ENCODE results near the gene NRCAM. TPM values are rescaled to one million over a fixed set of nuclear protein-coding genes. Genes with fewer than 3 reads are reported as not detected.

Gene NRCAM
- total RNA-seq, 1 donor from 2014 or later, result 33.2 TPM

GRCh38 chr7:108112683-108113082 lies 343.6 kb downstream of the NRCAM start:
- no peak overlapping the region for H3K27ac Mint-ChIP-seq (ENCODE audit: unreplicated experiment)
- no peaks in the 10 kb centered on the region for H3K4me1 Mint-ChIP-seq
- no peaks in the 10 kb centered on the region for H3K27me3 Mint-ChIP-seq (ENCODE audit: low read depth)
- no peaks in the 10 kb centered on the region for H3K36me3 Mint-ChIP-seq (ENCODE audit: low read depth)
- no peak overlapping the region for H3K4me3 Mint-ChIP-seq
- TF ChIP-seq CTCF (conservative IDR thresholded peaks at IDR 0.05), result no peak
- H3K9me3 Mint-ChIP-seq, result peaks cover 2% of the 10 kb centered on the region
- DNase-seq (ENCODE audit: low read depth, low spot score), result no peak

GRCh38 chr7:108109221-108109908 lies 346.9 kb downstream of the NRCAM start:
- TF ChIP-seq CTCF (conservative IDR thresholded peaks at IDR 0.05), result peak; percentile 50

GRCh38 chr7:108108131-108108530 lies 348.1 kb downstream of the NRCAM start:
- H3K27ac Mint-ChIP-seq (ENCODE audit: unreplicated experiment), result peak overlapping the region; percentile 50
- H3K27me3 Mint-ChIP-seq (ENCODE audit: low read depth), result no peaks in the 10 kb centered on the region
- H3K36me3 Mint-ChIP-seq (ENCODE audit: low read depth), result no peaks in the 10 kb centered on the region
- peaks cover 2% of the 10 kb centered on the region for H3K9me3 Mint-ChIP-seq
- no peak overlapping the region for H3K4me3 Mint-ChIP-seq
- no peak for TF ChIP-seq CTCF (conservative IDR thresholded peaks at IDR 0.05)
- no peak for DNase-seq (ENCODE audit: low read depth, low spot score)
- H3K4me1 Mint-ChIP-seq, result no peaks in the 10 kb centered on the region

More at GRCh38 chr7:108109221-108109908, 346.9 kb downstream of the NRCAM start:
- no peak overlapping the region for H3K4me3 Mint-ChIP-seq
- DNase-seq (ENCODE audit: low read depth, low spot score), result no peak
- H3K9me3 Mint-ChIP-seq, result peaks cover 2% of the 10 kb centered on the region
- no peaks in the 10 kb centered on the region for H3K36me3 Mint-ChIP-seq (ENCODE audit: low read depth)
- no peaks in the 10 kb centered on the region for H3K27me3 Mint-ChIP-seq (ENCODE audit: low read depth)
- H3K27ac Mint-ChIP-seq (ENCODE audit: unreplicated experiment), result no peak overlapping the region
- no peaks in the 10 kb centered on the region for H3K4me1 Mint-ChIP-seq

- DNase-seq (ENCODE audit: low read depth, low spot score), result no peak
- H3K27ac Mint-ChIP-seq (ENCODE audit: unreplicated experiment), result no peak overlapping the region
- TF ChIP-seq CTCF (conservative IDR thresholded peaks at IDR 0.05), result no peak
- H3K36me3 Mint-ChIP-seq (ENCODE audit: low read depth), result no peaks in the 10 kb centered on the region
- no peaks in the 10 kb centered on the region for H3K9me3 Mint-ChIP-seq
- no peaks in the 10 kb centered on the region for H3K27me3 Mint-ChIP-seq (ENCODE audit: low read depth)
- H3K4me3 Mint-ChIP-seq, result no peak overlapping the region
- H3K4me1 Mint-ChIP-seq, result no peaks in the 10 kb centered on the region
Measured at GRCh38 chr7:108104324-108104723, 351.9 kb downstream of the NRCAM start.

- H3K4me3 Mint-ChIP-seq, result no peak overlapping the region
- peak overlapping the region; percentile 14 for H3K27ac Mint-ChIP-seq (ENCODE audit: unreplicated experiment)
- H3K36me3 Mint-ChIP-seq (ENCODE audit: low read depth), result no peaks in the 10 kb centered on the region
- no peaks in the 10 kb centered on the region for H3K4me1 Mint-ChIP-seq
- H3K9me3 Mint-ChIP-seq, result no peaks in the 10 kb centered on the region
- no peak for TF ChIP-seq CTCF (conservative IDR thresholded peaks at IDR 0.05)
- no peaks in the 10 kb centered on the region for H3K27me3 Mint-ChIP-seq (ENCODE audit: low read depth)
- DNase-seq (ENCODE audit: low read depth, low spot score), result no peak
Measured at GRCh38 chr7:108103558-108104298, 352.5 kb downstream of the NRCAM start.
